NCI-H510A (cell line): ENCODE results near the gene MTHFD2L.
"Not testable (repeated sequence)": the region's sequence is repeated elsewhere in the genome, so short reads cannot be mapped to it uniquely, and the experiment has no call there.

Source experiments
- DNase-seq: peaks from one replicate; lab custom pipeline; 2025; lab: John Stamatoyannopoulos, UW

The MTHFD2L gene

DNA sequence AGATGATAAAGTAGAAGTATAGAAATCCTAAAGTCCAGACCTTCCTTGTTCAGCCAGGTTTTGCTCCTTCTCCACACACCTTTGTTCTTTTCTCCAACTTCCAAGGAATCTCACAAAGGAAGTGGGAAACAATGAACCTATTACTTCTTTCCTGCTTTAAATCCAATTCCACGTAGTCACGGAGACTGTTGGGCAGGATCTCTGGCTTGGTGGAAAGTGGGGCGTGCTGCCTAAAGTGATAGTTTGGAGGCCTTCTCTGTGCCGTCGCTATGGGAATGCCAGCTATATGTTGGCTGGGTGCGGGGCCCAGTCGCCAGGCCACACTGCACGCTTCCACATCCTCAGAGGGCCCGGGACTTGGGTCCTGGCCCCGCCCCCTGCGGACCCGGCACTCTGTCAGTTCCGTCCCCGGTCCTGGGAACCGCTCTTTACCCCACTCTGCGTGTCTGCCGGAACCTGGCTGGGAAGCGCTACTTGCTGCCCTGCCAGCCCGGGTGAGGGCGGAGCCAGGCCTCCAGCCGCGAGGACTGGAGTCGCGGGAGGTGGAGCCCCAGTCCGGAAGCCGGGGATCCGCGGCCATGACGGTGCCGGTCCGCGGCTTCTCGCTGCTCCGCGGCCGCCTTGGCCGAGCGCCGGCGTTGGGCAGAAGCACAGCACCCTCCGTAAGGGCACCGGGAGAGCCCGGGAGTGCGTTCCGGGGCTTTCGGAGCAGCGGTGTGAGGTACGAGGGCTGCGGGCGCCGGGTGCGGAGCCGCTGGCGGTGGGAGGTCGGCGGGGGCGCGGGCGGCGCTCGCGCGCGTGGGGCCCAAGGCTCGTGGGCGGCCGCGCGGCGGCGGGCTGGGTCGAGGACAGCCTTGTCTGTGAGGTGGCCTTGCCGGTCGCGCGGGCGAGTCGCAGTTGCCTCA, at the start of gene MTHFD2L:
Gene MTHFD2L, plus strand, starts transcription at position 558 of the 905 bp plus-strand sequence. Its CDS starts 21 bp downstream, at position 579.
- peak; percentile 96 for DNase-seq

DNA sequence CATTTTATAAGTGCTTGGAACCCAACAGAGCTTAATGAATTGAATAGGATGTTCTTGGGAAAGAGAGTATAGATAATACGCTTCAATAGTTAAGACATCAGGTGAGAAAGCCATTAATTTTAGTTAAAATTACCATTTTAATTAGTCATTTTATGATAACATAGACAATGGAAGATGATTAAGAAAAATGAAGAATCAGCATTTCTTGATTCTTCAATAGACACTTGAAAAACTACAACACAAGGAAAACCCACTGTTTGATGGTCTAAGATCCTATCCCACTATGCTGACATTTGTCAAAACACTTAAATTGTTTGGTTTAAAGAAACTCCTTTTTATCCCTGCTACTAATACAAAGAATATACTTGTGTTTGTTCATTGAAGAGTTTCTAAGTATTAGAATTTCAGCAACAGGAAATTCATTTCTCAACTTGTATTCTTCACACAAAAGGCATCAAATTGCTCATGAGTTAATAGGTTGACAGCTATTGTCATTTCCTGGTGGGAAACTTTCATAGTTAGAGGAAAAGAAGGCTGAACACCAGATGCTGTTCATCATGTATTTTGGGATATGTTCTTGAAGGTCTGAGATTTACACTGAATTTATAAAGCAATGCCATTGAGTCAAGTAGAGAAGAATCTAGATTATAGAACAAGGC, 49.3 kb upstream of the MTHFD2L start:
- no peak for DNase-seq

DNA sequence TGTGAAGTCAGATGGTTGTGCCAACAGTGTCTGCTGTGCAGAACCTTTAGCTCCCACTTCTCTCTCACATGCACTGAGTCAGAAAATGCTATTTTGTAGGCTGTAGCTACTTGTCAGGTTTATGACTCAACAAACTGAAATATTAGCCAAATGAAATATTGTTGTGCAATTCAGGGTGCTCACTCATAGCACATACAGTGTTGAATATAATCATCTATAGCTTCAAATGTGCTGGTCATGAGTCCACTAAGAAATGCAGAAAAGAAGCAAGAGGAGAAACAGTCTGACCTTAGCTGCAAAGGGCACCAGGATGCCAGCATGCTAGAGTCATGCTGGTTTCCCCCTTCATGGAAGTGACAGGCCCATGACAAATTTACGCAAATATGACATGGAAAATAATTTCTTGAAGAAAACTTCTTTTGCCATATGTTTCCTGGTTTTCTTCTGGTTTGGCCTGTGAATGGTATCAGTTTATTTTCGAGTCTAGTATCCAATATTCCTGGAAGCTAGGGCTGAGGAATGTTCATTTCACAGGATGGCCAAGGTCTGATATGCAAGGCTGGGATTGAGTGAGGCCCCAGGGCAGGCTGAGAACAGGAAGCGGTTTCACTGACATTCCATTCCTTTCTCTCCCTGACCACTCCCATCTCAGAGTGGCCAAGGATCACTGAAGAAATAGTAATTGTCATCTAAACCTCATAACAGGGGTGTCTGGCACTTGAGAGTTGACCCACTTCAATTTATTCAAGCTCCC, 48.6 kb upstream of the MTHFD2L start:
- DNase-seq: no peak

- DNase-seq: no peak
Observed at GRCh38 chr4:74109870-74110605, 47.9 kb upstream of the MTHFD2L start.

- no peak for DNase-seq
Observed at GRCh38 chr4:74110670-74111069, 47.2 kb upstream of the MTHFD2L start.

GRCh38 chr4:74111306-74111975, 46.5 kb upstream of the MTHFD2L start:
- no peak for DNase-seq

DNA sequence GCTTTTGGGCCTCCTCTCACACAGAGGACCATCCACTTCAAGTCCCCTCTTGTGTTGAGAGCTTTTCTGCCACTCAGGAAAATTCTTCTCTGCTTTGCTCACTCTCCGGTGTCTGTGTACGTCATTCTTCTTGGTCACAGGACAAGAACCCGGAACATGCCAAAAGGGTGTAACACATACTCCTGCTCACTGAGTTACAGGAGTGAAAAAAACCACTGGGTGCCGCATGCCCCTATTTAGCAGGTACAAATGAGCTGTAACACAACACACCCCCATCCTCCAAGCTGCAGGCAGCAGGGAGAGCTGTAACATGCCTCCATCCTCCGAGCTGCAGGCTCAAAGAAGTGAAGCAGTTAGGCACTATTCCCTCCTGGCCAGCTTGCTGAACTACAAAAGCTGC, 45.9 kb upstream of the MTHFD2L start:
- peak; percentile 17 for DNase-seq

- no peak for DNase-seq
Observed at GRCh38 chr4:74112399-74113105, 45.4 kb upstream of the MTHFD2L start.

GRCh38 chr4:74114234-74114633, 43.7 kb upstream of the MTHFD2L start:
- no peak for DNase-seq

DNA sequence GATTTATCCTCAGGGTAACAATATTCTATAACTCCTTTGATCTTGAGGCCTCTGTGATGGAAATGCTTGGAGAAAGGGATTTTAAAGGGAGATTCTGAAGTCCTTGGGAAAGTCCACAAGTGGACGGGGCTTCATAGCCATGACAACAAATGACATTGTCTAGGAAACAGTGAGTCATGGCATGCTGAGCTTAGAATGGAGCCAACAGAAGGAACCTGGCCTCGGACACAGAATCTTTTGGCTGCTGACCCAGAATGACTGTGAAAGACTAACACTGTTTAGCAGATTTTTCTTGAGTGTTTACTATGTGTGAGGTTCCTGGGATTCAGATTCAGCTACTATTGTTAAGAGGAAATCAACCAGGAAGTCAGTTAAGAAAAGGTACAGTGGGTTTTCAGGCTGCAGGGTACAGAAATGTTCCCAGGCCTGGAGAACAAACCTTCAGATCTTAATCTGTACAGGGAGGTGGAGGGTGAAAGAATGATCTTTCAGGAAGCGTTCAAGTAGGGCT, 40.8 kb upstream of the MTHFD2L start:
- peak; percentile 10 for DNase-seq

DNA sequence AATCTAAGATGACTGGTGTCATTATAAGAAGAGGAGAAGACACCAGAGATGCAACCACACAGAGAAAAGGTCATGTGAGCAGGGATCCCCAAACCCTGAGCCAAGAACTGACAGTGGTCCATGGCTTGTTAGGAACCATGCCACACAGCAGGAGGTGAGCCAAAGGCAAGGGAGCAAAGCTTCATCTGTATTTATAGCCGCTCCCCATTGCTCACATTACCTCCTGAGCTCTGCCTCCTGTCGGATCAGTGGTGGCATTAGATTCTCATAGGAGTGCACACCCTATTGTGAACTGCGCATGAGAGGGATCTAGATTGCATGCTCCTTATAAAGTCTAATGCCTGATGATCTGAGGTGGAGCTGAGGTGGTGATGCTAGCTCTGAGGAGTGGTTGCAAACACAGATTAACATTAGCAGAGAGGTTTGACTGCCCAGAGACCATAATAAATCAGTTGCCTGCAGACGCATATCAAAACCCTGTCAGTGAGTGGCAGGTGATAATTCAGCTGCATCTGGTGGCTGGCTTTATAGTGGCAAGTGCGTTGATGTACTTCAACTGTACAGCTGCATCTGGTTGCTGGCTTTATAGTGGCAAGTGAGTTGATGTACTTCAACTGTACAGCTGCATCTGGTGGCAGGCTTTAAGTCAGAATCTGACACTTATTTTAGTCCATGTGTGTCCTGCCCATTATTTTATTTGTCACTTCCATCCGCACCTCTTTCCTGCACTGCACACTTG, 39.1 kb upstream of the MTHFD2L start:
- peak; percentile 71 for DNase-seq

DNA sequence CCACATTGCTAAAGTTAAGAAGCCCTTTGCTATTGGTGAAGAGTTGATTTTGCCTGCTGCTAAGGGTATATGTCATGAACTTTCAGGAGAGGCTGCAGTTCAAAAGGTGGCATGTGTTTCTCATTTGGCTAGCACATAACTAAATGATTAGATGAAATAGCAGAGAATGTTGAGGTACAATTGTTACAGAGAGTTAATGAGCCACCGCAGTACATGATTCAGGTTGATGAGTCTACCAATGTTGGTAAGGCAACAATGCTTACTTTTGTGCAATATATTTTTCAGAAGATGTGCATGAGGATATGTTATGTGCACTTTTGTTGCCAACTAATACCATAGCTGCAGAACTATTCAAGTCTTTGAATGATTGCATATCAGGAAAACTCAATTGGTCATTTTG, 37.8 kb upstream of the MTHFD2L start:
- no peak for DNase-seq

- DNase-seq: no peak
Observed at GRCh38 chr4:74121643-74122579, 36.0 kb upstream of the MTHFD2L start.

GRCh38 chr4:74123065-74123728, 34.7 kb upstream of the MTHFD2L start:
- DNase-seq: peak; percentile 11

GRCh38 chr4:74125029-74125428, 32.9 kb upstream of the MTHFD2L start:
- no peak for DNase-seq

DNA sequence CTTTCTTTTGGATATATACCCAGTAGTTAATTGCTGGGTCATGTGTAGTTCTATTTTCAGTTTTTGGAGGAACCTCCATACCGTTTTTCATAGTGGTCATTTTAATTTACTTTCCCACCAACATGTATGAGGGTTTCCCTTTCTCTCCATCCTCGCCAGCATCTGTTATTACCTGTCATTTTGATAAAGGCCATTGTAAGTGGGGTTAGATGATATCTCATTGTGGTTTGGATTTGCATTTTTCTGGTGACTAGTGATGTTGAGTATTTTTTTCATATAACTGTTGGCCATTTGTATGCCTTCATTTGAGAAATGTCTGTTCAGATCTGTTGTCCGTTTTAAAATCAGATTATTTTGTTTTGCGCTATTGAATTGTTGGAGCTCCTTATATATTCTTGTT, 30.2 kb upstream of the MTHFD2L start:
- DNase-seq: no peak

DNA sequence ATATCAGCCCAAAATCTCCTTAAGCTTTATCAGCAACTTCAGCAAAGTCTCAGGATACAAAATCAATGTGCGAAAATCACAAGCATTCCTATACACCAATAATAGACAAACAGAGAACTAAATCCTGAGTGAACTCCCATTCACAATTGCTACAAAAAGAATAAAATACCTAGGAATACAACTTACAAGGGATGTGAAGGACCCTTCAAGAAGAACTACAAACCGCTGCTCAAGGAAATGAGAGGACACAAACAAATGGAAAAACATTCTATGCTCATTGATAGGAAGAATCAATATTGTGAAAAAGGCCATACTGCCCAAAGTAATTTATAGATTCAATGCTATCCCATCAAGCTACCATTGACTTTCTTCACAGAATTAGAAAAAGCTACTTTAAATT, 27.1 kb upstream of the MTHFD2L start:
- DNase-seq: not testable (repeated sequence)

DNA sequence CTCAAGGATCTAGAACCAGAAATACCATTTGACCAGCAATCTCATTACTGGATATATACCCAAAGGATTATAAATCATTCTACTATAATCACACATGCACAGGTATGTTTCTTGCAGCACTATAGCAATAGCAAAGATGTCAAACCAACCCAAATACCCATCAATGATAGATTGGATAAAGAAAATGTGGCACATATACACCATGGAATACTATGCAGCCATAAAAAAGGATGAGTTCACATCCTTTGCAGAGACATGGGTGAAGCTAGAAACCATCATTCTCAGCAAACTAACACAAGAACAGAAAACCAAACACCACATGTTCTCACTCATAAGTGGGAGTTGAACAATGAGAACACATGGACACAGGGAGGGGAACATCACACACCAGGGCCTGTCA, 25.7 kb upstream of the MTHFD2L start:
- not testable (repeated sequence) for DNase-seq
